PFSK-1 (cell line): Measurements from ENCODE around the gene MYORG.

ENCODE experiments used
- FOXP2 ChIP-seq: optimal IDR thresholded peaks from 2 replicates; pipeline ENCODE3; 2011; ENCODE audit warnings: borderline replicate concordance, control low read depth, inconsistent platforms; ENCODE audit not compliant: insufficient read depth; ENCODE audit errors: extremely low read length, extremely low read depth
- POLR2AphosphoS5 ChIP-seq: IDR thresholded peaks from 2 replicates; pipeline ENCODE4 v1.6.1; 2012; ENCODE audit warnings: low read depth, mild to moderate bottlenecking, control low read depth, low read length, moderate library complexity
- SIN3A ChIP-seq: IDR thresholded peaks from 2 replicates; pipeline ENCODE4 v1.6.1; 2012; ENCODE audit warnings: mild to moderate bottlenecking, low read length, moderate library complexity, borderline replicate concordance; ENCODE audit not compliant: insufficient read depth
- TAF1 ChIP-seq: IDR thresholded peaks from 2 replicates; pipeline ENCODE4 v1.6.1; 2012; ENCODE audit warnings: low read length, control low read depth, borderline replicate concordance; ENCODE audit not compliant: insufficient read depth
- TF ChIP-seq, protein P1 (sequence below), 2 experiments: IDR thresholded peaks; 2 replicates each; pipeline versions ENCODE4 v1.6.1 to v1.8.0; 2011 to 2012; ENCODE audit warnings: low read depth in 2 of 2, low read length in 2 of 2, control low read depth in 1 of 2, inconsistent platforms in 1 of 2, mild to moderate bottlenecking in 1 of 2, moderate library complexity in 1 of 2; ENCODE audit not compliant: insufficient read depth in 1 of 2

Gene MYORG

GRCh38 chr9:34366365-34366764 lies 10.3 kb downstream of the MYORG start:
- TF ChIP-seq SIN3A (no peak), POLR2AphosphoS5 (no peak), TAF1 (no peak)

DNA sequence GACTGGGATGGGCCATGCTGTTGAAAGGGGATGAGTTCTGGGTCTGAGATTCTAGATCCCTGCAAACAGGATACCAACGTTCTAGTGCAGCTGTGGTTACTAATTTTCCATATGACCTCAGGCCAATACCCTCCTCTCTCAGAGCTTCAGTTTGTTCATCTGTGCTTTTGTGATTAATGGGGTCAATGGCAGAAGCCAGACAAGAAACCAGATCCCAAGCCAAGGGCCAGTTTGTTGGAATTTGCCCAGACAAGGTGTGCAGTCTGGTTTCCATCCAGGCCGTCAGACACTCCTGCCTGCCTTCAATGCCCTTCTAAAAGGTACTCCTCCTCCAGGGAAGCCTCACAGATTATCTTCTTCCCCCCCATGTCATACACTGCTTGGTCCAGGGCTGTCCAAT lies 11.4 kb downstream of the MYORG start:
- TF ChIP-seq TAF1 (no peak), POLR2AphosphoS5 (no peak)

DNA sequence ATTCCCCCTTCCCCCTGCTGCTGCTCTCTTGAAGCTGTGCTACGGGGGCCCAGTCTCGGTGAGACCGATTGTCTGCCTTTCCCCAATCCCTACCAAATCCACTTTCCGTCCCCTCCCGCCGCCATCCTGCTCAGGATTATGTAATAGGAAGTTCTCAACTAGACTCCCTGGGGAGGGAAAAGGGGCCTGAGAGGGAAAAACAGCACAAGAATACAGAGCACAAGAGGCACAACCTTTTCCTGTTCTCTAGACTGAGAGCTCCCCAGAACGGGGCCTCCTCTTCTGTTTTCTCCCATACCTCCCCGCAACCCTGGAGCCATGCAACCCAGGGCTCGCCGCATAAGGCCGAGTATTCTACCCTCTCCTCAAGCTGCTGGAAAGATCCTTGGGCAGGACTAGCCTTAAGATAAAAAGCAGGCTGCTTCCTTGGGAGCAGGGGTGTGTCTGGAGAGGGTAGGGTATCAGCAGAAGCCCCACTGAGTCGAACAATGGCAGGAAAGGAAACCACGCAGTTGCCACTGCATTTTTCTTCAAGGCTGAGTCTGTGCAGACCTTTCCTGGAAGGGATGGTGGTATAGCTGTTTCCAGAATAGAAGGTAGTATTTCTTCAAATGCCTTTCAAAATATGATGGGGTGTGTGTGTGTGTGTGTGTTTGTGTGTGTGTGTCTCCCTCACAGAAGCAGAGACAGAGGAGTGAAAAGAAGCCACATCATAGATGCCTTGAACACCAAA lies 12.9 kb downstream of the MYORG start:
- TF ChIP-seq, protein P1, sequence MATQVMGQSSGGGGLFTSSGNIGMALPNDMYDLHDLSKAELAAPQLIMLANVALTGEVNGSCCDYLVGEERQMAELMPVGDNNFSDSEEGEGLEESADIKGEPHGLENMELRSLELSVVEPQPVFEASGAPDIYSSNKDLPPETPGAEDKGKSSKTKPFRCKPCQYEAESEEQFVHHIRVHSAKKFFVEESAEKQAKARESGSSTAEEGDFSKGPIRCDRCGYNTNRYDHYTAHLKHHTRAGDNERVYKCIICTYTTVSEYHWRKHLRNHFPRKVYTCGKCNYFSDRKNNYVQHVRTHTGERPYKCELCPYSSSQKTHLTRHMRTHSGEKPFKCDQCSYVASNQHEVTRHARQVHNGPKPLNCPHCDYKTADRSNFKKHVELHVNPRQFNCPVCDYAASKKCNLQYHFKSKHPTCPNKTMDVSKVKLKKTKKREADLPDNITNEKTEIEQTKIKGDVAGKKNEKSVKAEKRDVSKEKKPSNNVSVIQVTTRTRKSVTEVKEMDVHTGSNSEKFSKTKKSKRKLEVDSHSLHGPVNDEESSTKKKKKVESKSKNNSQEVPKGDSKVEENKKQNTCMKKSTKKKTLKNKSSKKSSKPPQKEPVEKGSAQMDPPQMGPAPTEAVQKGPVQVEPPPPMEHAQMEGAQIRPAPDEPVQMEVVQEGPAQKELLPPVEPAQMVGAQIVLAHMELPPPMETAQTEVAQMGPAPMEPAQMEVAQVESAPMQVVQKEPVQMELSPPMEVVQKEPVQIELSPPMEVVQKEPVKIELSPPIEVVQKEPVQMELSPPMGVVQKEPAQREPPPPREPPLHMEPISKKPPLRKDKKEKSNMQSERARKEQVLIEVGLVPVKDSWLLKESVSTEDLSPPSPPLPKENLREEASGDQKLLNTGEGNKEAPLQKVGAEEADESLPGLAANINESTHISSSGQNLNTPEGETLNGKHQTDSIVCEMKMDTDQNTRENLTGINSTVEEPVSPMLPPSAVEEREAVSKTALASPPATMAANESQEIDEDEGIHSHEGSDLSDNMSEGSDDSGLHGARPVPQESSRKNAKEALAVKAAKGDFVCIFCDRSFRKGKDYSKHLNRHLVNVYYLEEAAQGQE (IDR thresholded peaks at IDR 0.05; ENCODE audit: insufficient read depth in 1 of 2, low read depth in 2 of 2, low read length in 2 of 2): no peak
- TF ChIP-seq TAF1 (no peak), FOXP2 (no peak), SIN3A (no peak), POLR2AphosphoS5 (no peak)

GRCh38 chr9:34362614-34363214 lies 14.0 kb downstream of the MYORG start:
- TF ChIP-seq, protein P1 (IDR thresholded peaks at IDR 0.05; ENCODE audit: insufficient read depth in 1 of 2, low read depth in 2 of 2, low read length in 2 of 2): no peak
- no peak for TF ChIP-seq TAF1
- TF ChIP-seq FOXP2: no peak
- TF ChIP-seq POLR2AphosphoS5: no peak
- TF ChIP-seq SIN3A: no peak

DNA sequence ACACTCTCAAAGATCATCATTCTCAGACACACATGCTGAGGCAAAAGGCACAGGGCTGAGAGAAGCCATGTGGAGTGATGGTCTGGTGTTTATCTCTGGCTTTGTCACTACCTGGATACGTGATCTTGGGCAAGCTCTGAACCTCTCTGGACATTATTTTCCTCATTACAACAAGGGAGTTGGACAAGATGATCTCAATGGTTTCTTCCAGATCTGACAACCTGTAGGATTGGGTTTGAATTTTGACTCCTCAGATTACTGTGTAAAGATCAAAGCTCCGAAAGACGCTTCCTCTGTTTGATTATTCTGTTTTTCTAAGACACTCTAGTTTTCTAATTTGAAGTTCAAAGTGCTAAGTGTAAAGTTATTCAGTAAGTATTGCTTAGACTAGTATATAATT lies 27.4 kb downstream of the MYORG start:
- no peak for TF ChIP-seq FOXP2
- TF ChIP-seq TAF1: no peak
- no peak for TF ChIP-seq SIN3A
- TF ChIP-seq, protein P1 (IDR thresholded peaks at IDR 0.05; ENCODE audit: insufficient read depth in 1 of 2, low read depth in 2 of 2, low read length in 2 of 2): no peak
- no peak for TF ChIP-seq POLR2AphosphoS5

DNA sequence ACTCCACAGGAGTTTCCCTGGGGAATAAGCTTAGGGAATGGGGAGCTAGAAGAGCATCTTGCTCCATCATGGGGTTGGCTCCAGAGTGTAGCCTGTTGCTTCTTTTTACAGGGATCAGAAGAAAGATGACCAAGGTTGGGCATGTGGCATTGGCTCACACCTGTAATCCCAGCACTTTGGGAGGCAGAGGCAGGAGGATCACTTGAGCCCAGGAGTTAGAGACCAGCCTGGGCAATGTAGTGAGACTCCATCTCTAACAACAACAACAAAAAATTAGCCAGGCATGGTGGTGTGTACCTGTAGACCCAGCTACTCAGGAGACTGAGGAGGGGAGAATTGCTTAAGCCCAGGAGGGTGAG lies 28.9 kb downstream of the MYORG start:
- TF ChIP-seq, protein P1 (IDR thresholded peaks at IDR 0.05; ENCODE audit: insufficient read depth in 1 of 2, low read depth in 2 of 2, low read length in 2 of 2): no peak
- TF ChIP-seq SIN3A: no peak
- no peak for TF ChIP-seq POLR2AphosphoS5
- no peak for TF ChIP-seq FOXP2
- no peak for TF ChIP-seq TAF1
